Endothelial cell of umbilical vein (primary cell): ENCODE data around the gene TGFA. TPM values are rescaled to one million over a fixed set of nuclear protein-coding genes. Genes with fewer than 3 reads are reported as not detected.

Experiments used
- BruUV-seq: library from RNA; stranded (reverse); fragments of 400-500 nt; replicated peaks from 2 replicates; lab custom pipeline; 2021; lab: Mats Ljungman, UMichigan
- CTCF ChIA-PET: fragments of 300-600, 350-600 bp; sonication (Branson Sonifier 250); formaldehyde crosslinking; loops from one replicate; lab custom pipeline; 2021; ENCODE audit warnings: antibody characterized with exemption, inconsistent platforms; lab: Charles Lee
- POLR2A ChIA-PET: fragments of 300-600, 350-600 bp; sonication (Branson Sonifier 250); formaldehyde crosslinking; loops from one replicate; lab custom pipeline; 2021; ENCODE audit warnings: antibody characterized with exemption, inconsistent platforms; lab: Charles Lee
- DNase-seq: peaks from one replicate; pipeline ENCODE4 v3.0.0-alpha.2; 2011; ENCODE audit warnings: low read depth, low spot score
- FAIRE-seq: peaks from 2 replicates; lab custom pipeline; 2011; peaks lifted over from hg19 to GRCh38; lab: Jason Lieb, UNC
- H2AFZ ChIP-seq: 2 replicates; pipeline ENCODE4 v1.6.0; 2012; ENCODE audit warnings: low read depth, low read length, control low read depth, inconsistent platforms
- H3K27ac ChIP-seq: 2 replicates; pipeline ENCODE4 v1.5.1; 2011; ENCODE audit warnings: low read depth, mild to moderate bottlenecking, control low read depth, low read length, moderate library complexity; ENCODE audit not compliant: insufficient read depth
- H3K27me3 ChIP-seq, 2 experiments: 2 replicates each; pipeline versions ENCODE4 v1.6.0 to v1.6.1; 2011; ENCODE audit warnings: low read length in 2 of 2, mixed read lengths in 1 of 2; ENCODE audit not compliant: control insufficient read depth in 2 of 2, insufficient read depth in 2 of 2
- H3K36me3 ChIP-seq, 2 experiments: 2 replicates in 1 of 2; 3 replicates in 1 of 2; pipeline ENCODE4 v1.5.1; 2011; ENCODE audit warnings: low read length in 2 of 2, mild to moderate bottlenecking in 1 of 2, moderate library complexity in 1 of 2; ENCODE audit not compliant: control insufficient read depth in 2 of 2, insufficient read depth in 2 of 2; ENCODE audit errors: extremely low read depth in 1 of 2
- H3K4me1 ChIP-seq: 3 replicates; pipeline ENCODE4 v1.5.1; 2011; ENCODE audit warnings: mild to moderate bottlenecking, low read length; ENCODE audit not compliant: control insufficient read depth, insufficient read depth; ENCODE audit errors: extremely low read depth
- H3K4me2 ChIP-seq: 2 replicates; pipeline ENCODE4 v1.6.1; 2011; ENCODE audit warnings: low read length, control low read depth, mixed read lengths; ENCODE audit not compliant: insufficient read depth
- H3K4me3 ChIP-seq, 3 experiments: fragments of 200-600 bp in 1 of 3; sonication (generic), shearing (Covaris generic) in 1 of 3; replicated peaks in 1 of 3; 2 replicates each; pipeline ENCODE4 v1.5.1; 2011 to 2016; ENCODE audit warnings: control low read depth in 3 of 3, low read length in 3 of 3, mild to moderate bottlenecking in 2 of 3, inconsistent platforms in 1 of 3, low read depth in 1 of 3, moderate library complexity in 1 of 3; ENCODE audit not compliant: insufficient read depth in 1 of 3
- H3K79me2 ChIP-seq: 2 replicates; pipeline ENCODE4 v1.6.0; 2012; ENCODE audit warnings: low read length, inconsistent platforms; ENCODE audit not compliant: control insufficient read depth, insufficient read depth
- H3K9ac ChIP-seq: replicated peaks from 2 replicates; pipeline ENCODE3; 2011; ENCODE audit warnings: low read length, control low read depth; ENCODE audit not compliant: insufficient read depth; ENCODE audit errors: extremely low read depth
- H3K9me1 ChIP-seq: replicated peaks from 3 replicates; pipeline ENCODE4 v1.6.0; 2011; ENCODE audit warnings: mild to moderate bottlenecking, low read length; ENCODE audit not compliant: control insufficient read depth, insufficient read depth; ENCODE audit errors: extremely low read depth
- H3K9me3 ChIP-seq: replicated peaks from 2 replicates; pipeline ENCODE4 v1.5.1; 2012; ENCODE audit warnings: low read length, inconsistent platforms; ENCODE audit not compliant: control insufficient read depth, insufficient read depth
- H4K20me1 ChIP-seq: replicated peaks from 2 replicates; pipeline ENCODE3; 2011; ENCODE audit warnings: mild to moderate bottlenecking, low read length; ENCODE audit not compliant: control insufficient read depth, insufficient read depth; ENCODE audit errors: extremely low read depth
- EZH2 ChIP-seq: IDR thresholded peaks from 2 replicates; pipeline ENCODE4 v1.6.1; 2012; ENCODE audit warnings: borderline replicate concordance, low read depth, mild to moderate bottlenecking, moderate library complexity, low read length, inconsistent platforms; ENCODE audit not compliant: severe bottlenecking
- FOS ChIP-seq: IDR thresholded peaks from 2 replicates; pipeline ENCODE4 v1.6.1; 2011; ENCODE audit warnings: mild to moderate bottlenecking, low read length, moderate library complexity, borderline replicate concordance; ENCODE audit not compliant: insufficient read depth
- GATA2 ChIP-seq: IDR thresholded peaks from 2 replicates; pipeline ENCODE4 v1.7.0; 2011; ENCODE audit warnings: low read depth, mild to moderate bottlenecking, moderate library complexity, mixed read lengths, low read length; ENCODE audit not compliant: insufficient read length, insufficient read depth
- JUN ChIP-seq: IDR thresholded peaks from 2 replicates; pipeline ENCODE4 v1.6.1; 2011; ENCODE audit warnings: borderline replicate concordance, low read depth; ENCODE audit not compliant: insufficient read length, insufficient read depth
- MYC ChIP-seq: IDR thresholded peaks from one replicate; pipeline ENCODE4 v1.6.1; 2011; ENCODE audit warnings: mild to moderate bottlenecking, low read depth, low read length
- POLR2A ChIP-seq: IDR thresholded peaks from 2 replicates; pipeline ENCODE4 v1.6.1; 2012; ENCODE audit warnings: low read depth, mild to moderate bottlenecking, control low read depth, low read length
- POLR2AphosphoS5 ChIP-seq: IDR thresholded peaks from 2 replicates; pipeline ENCODE4 v1.6.1; 2012; ENCODE audit warnings: low read depth, mild to moderate bottlenecking, control low read depth, low read length, moderate library complexity; ENCODE audit not compliant: insufficient read depth
- dilution Hi-C: fragments of 300-500 bp; cut with MboI; formaldehyde crosslinking; loops from one replicate; pipeline ENCODE4 v1.15.0; 2019; ENCODE audit warnings: low sequenced_read_pairs; ENCODE audit not compliant: extremely low pct_ligation_motif_present
- intact Hi-C: fragments of 100-400 bp; cut with micrococcal nuclease; formaldehyde crosslinking; loops from one replicate; pipeline ENCODE4 v1.10.0; 2022
- polyA plus RNA-seq, 4 experiments: library from polyadenylated mRNA; depleted of rRNA in 3 of 4; stranded (reverse) in 3 of 4; unstranded in 1 of 4; fragments of >200 nt; gene quantifications; 2 replicates each; pipeline versions ENCODE4 v1.2.1 to v1.2.3, GENCODE V29; 2011 to 2012; ENCODE audit warnings: missing spikeins in 1 of 4
- total RNA-seq: library from RNA; stranded (reverse); gene quantifications from 2 replicates; pipeline ENCODE4 v1.2.3, GENCODE V29; 2021
- TF ChIP-seq, protein P1 (sequence below): IDR thresholded peaks from 2 replicates; pipeline ENCODE4 v1.6.1; 2011; ENCODE audit not compliant: insufficient read depth, insufficient read length
- TF ChIP-seq, protein P2 (sequence below), 2 donors: IDR thresholded peaks; 1 replicate in 1 of 2; 2 replicates in 1 of 2; pipeline ENCODE4 v1.5.1; 2011; ENCODE audit warnings: low read length in 2 of 2, mild to moderate bottlenecking in 2 of 2, moderate library complexity in 2 of 2, control low read depth in 1 of 2, inconsistent platforms in 1 of 2, low read depth in 1 of 2; ENCODE audit not compliant: insufficient read depth in 1 of 2; ENCODE audit errors: extremely low read depth in 1 of 2

The TGFA gene
- total and polyA plus RNA-seq, 2 donors (not counting 3 experiments of a cell fraction or from before 2014, with no cell fraction given): 0.22 to 0.32 TPM

DNA sequence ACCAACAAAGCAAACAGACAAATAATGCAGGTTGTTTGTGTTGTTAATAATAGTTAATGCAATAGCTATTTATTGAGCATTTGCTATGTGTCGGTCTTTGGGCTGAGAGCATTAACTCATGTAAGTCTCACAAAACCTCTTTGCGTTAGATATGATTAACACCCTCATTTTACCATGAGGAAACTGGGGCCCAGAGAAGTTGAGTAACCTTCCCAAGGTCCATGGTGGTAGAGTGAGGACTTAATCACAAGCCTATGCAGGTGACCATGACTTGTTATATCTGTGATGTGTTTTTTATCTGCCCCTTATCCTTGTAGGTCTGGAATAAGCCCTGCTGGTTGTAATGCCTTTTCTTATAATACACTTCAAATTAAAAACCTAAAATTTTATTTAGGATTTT is 127.3 kb downstream of the TGFA start:
- dilution Hi-C loops (no loop called here), intact Hi-C loops (no loop called here)
- no peak overlapping the region for H3K27ac ChIP-seq
- BruUV-seq: no TSS peak
- H3K9me1 ChIP-seq: no peaks in the 10 kb centered on the region
- no peaks in the 10 kb centered on the region for H3K9me3 ChIP-seq
- no peak overlapping the region for H3K9ac ChIP-seq
- H3K4me2 ChIP-seq: no peak overlapping the region
- H3K79me2 ChIP-seq: no peaks in the 10 kb centered on the region
- H3K4me3 ChIP-seq: no peak overlapping the region
- POLR2A ChIA-PET: no interaction called here
- no peak for TF ChIP-seq FOS
- TF ChIP-seq, protein P1, sequence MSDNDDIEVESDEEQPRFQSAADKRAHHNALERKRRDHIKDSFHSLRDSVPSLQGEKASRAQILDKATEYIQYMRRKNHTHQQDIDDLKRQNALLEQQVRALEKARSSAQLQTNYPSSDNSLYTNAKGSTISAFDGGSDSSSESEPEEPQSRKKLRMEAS: no peak
- no peak for TF ChIP-seq MYC
- no peak for TF ChIP-seq POLR2A
- no peak for TF ChIP-seq EZH2
- no peak for TF ChIP-seq GATA2
- no peak for TF ChIP-seq POLR2AphosphoS5
- TF ChIP-seq, protein P2, sequence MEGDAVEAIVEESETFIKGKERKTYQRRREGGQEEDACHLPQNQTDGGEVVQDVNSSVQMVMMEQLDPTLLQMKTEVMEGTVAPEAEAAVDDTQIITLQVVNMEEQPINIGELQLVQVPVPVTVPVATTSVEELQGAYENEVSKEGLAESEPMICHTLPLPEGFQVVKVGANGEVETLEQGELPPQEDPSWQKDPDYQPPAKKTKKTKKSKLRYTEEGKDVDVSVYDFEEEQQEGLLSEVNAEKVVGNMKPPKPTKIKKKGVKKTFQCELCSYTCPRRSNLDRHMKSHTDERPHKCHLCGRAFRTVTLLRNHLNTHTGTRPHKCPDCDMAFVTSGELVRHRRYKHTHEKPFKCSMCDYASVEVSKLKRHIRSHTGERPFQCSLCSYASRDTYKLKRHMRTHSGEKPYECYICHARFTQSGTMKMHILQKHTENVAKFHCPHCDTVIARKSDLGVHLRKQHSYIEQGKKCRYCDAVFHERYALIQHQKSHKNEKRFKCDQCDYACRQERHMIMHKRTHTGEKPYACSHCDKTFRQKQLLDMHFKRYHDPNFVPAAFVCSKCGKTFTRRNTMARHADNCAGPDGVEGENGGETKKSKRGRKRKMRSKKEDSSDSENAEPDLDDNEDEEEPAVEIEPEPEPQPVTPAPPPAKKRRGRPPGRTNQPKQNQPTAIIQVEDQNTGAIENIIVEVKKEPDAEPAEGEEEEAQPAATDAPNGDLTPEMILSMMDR (IDR thresholded peaks at IDR 0.05; ENCODE audit: extremely low read depth in 1 of 2, insufficient read depth in 1 of 2, low read depth in 1 of 2, low read length in 2 of 2): no peak
- no peak for TF ChIP-seq JUN
- H4K20me1 ChIP-seq: no peaks in the 10 kb centered on the region
- no peak for DNase-seq
- peaks cover 1 to 3% of the 10 kb centered on the region in 2 experiments for H3K27me3 ChIP-seq
- no peaks in the 10 kb centered on the region for H3K4me1 ChIP-seq
- H2AFZ ChIP-seq: no peak overlapping the region
- CTCF ChIA-PET: no interaction called here
- no peaks in the 10 kb centered on the region for H3K36me3 ChIP-seq
- FAIRE-seq: no peak
